ENCODE results near the gene TRIM46. TPM values are rescaled to one million over a fixed set of nuclear protein-coding genes. Genes with fewer than 3 reads are reported as not detected.

TRIM46 gene
- polyA plus RNA-seq, 2 of the 4 experiments (the other 2 are of a cell fraction) = 1.1 to 2.8 TPM

- no peak for TF ChIP-seq PBX3 (IDR thresholded peaks at IDR 0.05)
- TF ChIP-seq HEYL (CRISPR knock-in tag; IDR thresholded peaks at IDR 0.05) = no peak
- no peak for TF ChIP-seq FOSL2 (IDR thresholded peaks at IDR 0.05)
- no peak for TF ChIP-seq FOSL2 (CRISPR knock-in tag; IDR thresholded peaks at IDR 0.05)
- TF ChIP-seq RAD21 (conservative IDR thresholded peaks at IDR 0.05 in 1 of 2, IDR thresholded peaks at IDR 0.05 in 1 of 2) = no peak
- no peak for TF ChIP-seq EP300 (IDR thresholded peaks at IDR 0.05)
- no peak for TF ChIP-seq CEBPB (IDR thresholded peaks at IDR 0.05)
- TF ChIP-seq POLR2A (IDR thresholded peaks at IDR 0.05; ENCODE audit: low read length) = no peak
- TF ChIP-seq EHMT2 (IDR thresholded peaks at IDR 0.05; ENCODE audit: low read depth) = no peak
- TF ChIP-seq TP53 (CRISPR knock-in tag; IDR thresholded peaks at IDR 0.05) = no peak
These were observed 24.4 kb downstream of the TRIM46 start (continued) for GRCh38 chr1:155197901-155198546.

GRCh38 chr1:155198547-155198906 is 24.9 kb downstream of the TRIM46 start:
- POLR2A ChIA-PET = no interaction called here
- ATAC-seq (no peak), DNase-seq (ENCODE audit: low read depth in 1 of 2, low spot score in 1 of 2) (no peak), FAIRE-seq (no peak)
- H3K4me2 ChIP-seq = no peak overlapping the region
- WGBS (ENCODE audit: missing lambda C conversion rate) = 98% methylated on average over 3 of the region's 3 CpGs
- H3K4me1 ChIP-seq = peaks cover 11% of the 10 kb centered on the region; the same call in 2 of the 3 replicates
- no peak overlapping the region for H3K4me3 ChIP-seq
- H3K27ac ChIP-seq = no peak overlapping the region
- H3K9me3 ChIP-seq = no peaks in the 10 kb centered on the region
- TF ChIP-seq EP300 (IDR thresholded peaks at IDR 0.05) (no peak), POLR2A (IDR thresholded peaks at IDR 0.05; ENCODE audit: low read length) (no peak), JUNB (IDR thresholded peaks at IDR 0.05) (no peak), RCOR1 (IDR thresholded peaks at IDR 0.05; ENCODE audit: low read depth, low read length) (no peak), FOSL2 (IDR thresholded peaks at IDR 0.05) (no peak), FOSL2 (CRISPR knock-in tag; IDR thresholded peaks at IDR 0.05) (no peak), ZSCAN20 (CRISPR knock-in tag; IDR thresholded peaks at IDR 0.05) (no peak), TFCP2L1 (CRISPR knock-in tag; IDR thresholded peaks at IDR 0.05) (no peak), EHMT2 (IDR thresholded peaks at IDR 0.05; ENCODE audit: low read depth) (no peak), ZNF302 (CRISPR knock-in tag; IDR thresholded peaks at IDR 0.05) (no peak), HOXB13 (CRISPR knock-in tag; IDR thresholded peaks at IDR 0.05; ENCODE audit: low read depth) (no peak), MAZ (IDR thresholded peaks at IDR 0.05; ENCODE audit: borderline replicate concordance, low read depth, low read length) (no peak), KDM5A (IDR thresholded peaks at IDR 0.05) (no peak), CBX2 (IDR thresholded peaks at IDR 0.05; ENCODE audit: borderline replicate concordance, low read depth) (no peak), ATOH8 (CRISPR knock-in tag; IDR thresholded peaks at IDR 0.05; ENCODE audit: low read depth) (no peak), ELK1 (IDR thresholded peaks at IDR 0.05; ENCODE audit: low read depth, low read length) (no peak), E2F6 (IDR thresholded peaks at IDR 0.05; ENCODE audit: borderline replicate concordance, low read depth) (no peak), NFE2L2 (conservative IDR thresholded peaks at IDR 0.05; ENCODE audit: low read length) (no peak), ZFP36 (IDR thresholded peaks at IDR 0.05; ENCODE audit: borderline replicate concordance, partially characterized antibody) (no peak), SMC3 (IDR thresholded peaks at IDR 0.05) (no peak)
- CTCF ChIA-PET = interaction anchor here (0.7 to 11.7 kb wide), 3 partner anchors 26 to 58 kb away, joined by 3 to 102 read pairs (median 4); no protein-coding TSS in a partner anchor
